HepG2 (cell line): ENCODE measurements around the gene RAB18. TPM values are rescaled to one million over a fixed set of nuclear protein-coding genes. Genes with fewer than 3 reads are reported as not detected.

Source experiments
- HMGXB3 ChIP-seq: sonication (generic); formaldehyde crosslinking; IDR thresholded peaks from 2 replicates; pipeline ENCODE4 v1.4.0; 2020; ENCODE audit warnings: missing genetic modification reagents, borderline replicate concordance
- IKZF4 ChIP-seq: sonication (generic); formaldehyde crosslinking; IDR thresholded peaks from 2 replicates; pipeline ENCODE4 v1.5.1; 2020; ENCODE audit warnings: borderline replicate concordance, mild to moderate bottlenecking, low read depth, missing genetic modification reagents; ENCODE audit errors: not compliant biosample characterization
- ISX ChIP-seq: sonication (generic); formaldehyde crosslinking; conservative IDR thresholded peaks from 2 replicates; pipeline ENCODE4 v1.5.0; 2020; ENCODE audit warnings: missing genetic modification reagents
- SALL2 ChIP-seq: sonication (generic); formaldehyde crosslinking; IDR thresholded peaks from 2 replicates; pipeline ENCODE4 v1.8.1; 2023; ENCODE audit warnings: mild to moderate bottlenecking, missing genetic modification reagents, inconsistent platforms
- SIN3B ChIP-seq: fragments of 150-350 bp; IDR thresholded peaks from 2 replicates; pipeline ENCODE4 v1.6.1; 2014; ENCODE audit warnings: low read length
- SYNCRIP ChIP-seq: fragments of 200-400 bp; formaldehyde crosslinking; IDR thresholded peaks from 2 replicates; pipeline ENCODE4 v1.6.1; 2018; ENCODE audit warnings: mild to moderate bottlenecking, low read depth, low read length; ENCODE audit not compliant: insufficient read depth
- ZBTB40 ChIP-seq, 2 experiments: fragments of 450-650 bp in 1 of 2; sonication (generic) in 1 of 2; formaldehyde crosslinking in 1 of 2; IDR thresholded peaks; 2 replicates each; pipeline versions ENCODE4 v1.6.1 to v1.8.0; 2016 to 2022; ENCODE audit warnings: antibody characterized with exemption in 1 of 2, mild to moderate bottlenecking in 1 of 2, missing genetic modification reagents in 1 of 2
- ZNF276 ChIP-seq: sonication (generic); formaldehyde crosslinking; IDR thresholded peaks from 2 replicates; pipeline ENCODE4 v1.4.0; 2020; ENCODE audit warnings: mild to moderate bottlenecking, low read depth, missing genetic modification reagents
- ZSCAN9 ChIP-seq: IDR thresholded peaks from 2 replicates; pipeline ENCODE4 v1.6.1; 2016; ENCODE audit warnings: borderline replicate concordance
- polyA plus RNA-seq, 8 experiments: library from polyadenylated mRNA; depleted of rRNA in 3 of 8; stranded (reverse) in 7 of 8; unstranded in 1 of 8; fragments of >200 nt; fragmentation: Illumina TruSeq in 4 of 8; extraction: Trizol in 4 of 8; gene quantifications; 2 replicates each; pipeline versions ENCODE4 v1.2.1 to v1.2.3, GENCODE V29; 2011 to 2016; ENCODE audit warnings: low read depth in 4 of 8, missing spikeins in 1 of 8, mixed read lengths in 1 of 8; ENCODE audit not compliant: insufficient read depth in 1 of 8
- total RNA-seq, 5 experiments: library from RNA; depleted of rRNA; stranded (reverse); fragments of >200 nt; fragmentation: Illumina TruSeq; extraction: Trizol; gene quantifications; 2 replicates each; pipeline ENCODE4 v1.2.3, GENCODE V29; 2016; ENCODE audit warnings: low read depth in 1 of 5

RAB18 gene
- total and polyA plus RNA-seq, 2 of the 13 experiments (the other 11 are each of a cell fraction or from before 2014, with no cell fraction given): 22.3 to 69.1 TPM

GRCh38 chr10:27504007-27504807 lies at the start of gene RAB18 (continued):
- TF ChIP-seq ZNF276 (CRISPR knock-in tag) (no peak), HMGXB3 (CRISPR knock-in tag) (peak; percentile 71; the same call in 1 of the 2 replicates), SIN3B (peak; percentile 69), ISX (CRISPR knock-in tag) (0 out of 2 replicates have a peak, but pooled peaks have one; percentile 61), SALL2 (peak; percentile 98), IKZF4 (CRISPR knock-in tag) (peak; percentile 35), ZSCAN9 (CRISPR knock-in tag) (no peak), ZBTB40 (IDR thresholded peaks at IDR 0.05) (peak; percentile 72), ZBTB40 (CRISPR knock-in tag; IDR thresholded peaks at IDR 0.05) (peak; percentile 83), SYNCRIP (no peak)
